Upper lobe of left lung (tissue), 4 donors: ENCODE data around the gene NR1I2.

ENCODE experiments used
- CTCF ChIP-seq, 6 experiments: fragments of 450-650 bp in 4 of 6; fragments of 200-600 bp in 2 of 6; sonication (generic) in 2 of 6; IDR thresholded peaks; one replicate each; pipeline ENCODE4 v1.5.1; 2016 to 2019; ENCODE audit warnings: antibody characterized with exemption in 6 of 6
- POLR2A ChIP-seq, 4 donors: fragments of 450-650 bp; IDR thresholded peaks; one replicate each; pipeline ENCODE4 v1.5.1; 2016 to 2017; ENCODE audit warnings: antibody characterized with exemption in 4 of 4, mild to moderate bottlenecking in 2 of 4

GRCh38 chr3:119751423-119751822 is 30.5 kb upstream of the NR1I2 start:
- no peak for TF ChIP-seq CTCF (IDR thresholded peaks at IDR 0.05)
- no peak for TF ChIP-seq POLR2A (IDR thresholded peaks at IDR 0.05)
